GM23338 (cell line): ENCODE measurements around the gene PSMB7. TPM values are rescaled to one million over a fixed set of nuclear protein-coding genes. Genes with fewer than 3 reads are reported as not detected.

Experiments used
- ATAC-seq: fragments of 200-7000 bp; cut with Tn5 transposase; 3 replicates; pipeline ENCODE4 v1.9.1; 2020
- DNase-seq: peaks from one replicate; pipeline ENCODE4 v3.0.0-alpha.2; 2015; ENCODE audit warnings: low spot score
- H2AFZ ChIP-seq: fragments of 200-600 bp; sonication (generic); 2 replicates; pipeline ENCODE4 v1.8.0; 2016; ENCODE audit warnings: antibody characterized with exemption, mild to moderate bottlenecking, moderate library complexity
- H3F3A ChIP-seq: fragments of 200-600 bp; sonication (generic); replicated peaks from 2 replicates; pipeline ENCODE4 v1.8.0; 2017; ENCODE audit warnings: antibody characterized with exemption, mixed run types, low read depth
- H3K27ac ChIP-seq: fragments of 200-600 bp; sonication (generic); 2 replicates; pipeline ENCODE4 v1.6.1; 2016; ENCODE audit warnings: low read depth
- H3K27me3 ChIP-seq: fragments of 200-600 bp; sonication (generic); 2 replicates; pipeline ENCODE4 v1.8.0; 2016; ENCODE audit warnings: mild to moderate bottlenecking, mixed run types, moderate library complexity; ENCODE audit not compliant: insufficient read depth
- H3K36me3 ChIP-seq: fragments of 200-600 bp; sonication (generic); 2 replicates; pipeline ENCODE4 v1.8.0; 2016; ENCODE audit warnings: mild to moderate bottlenecking; ENCODE audit not compliant: insufficient read depth
- H3K4me1 ChIP-seq: fragments of 200-600 bp; sonication (generic); 2 replicates; pipeline ENCODE4 v1.8.0; 2016; ENCODE audit warnings: mild to moderate bottlenecking, moderate library complexity; ENCODE audit not compliant: insufficient read depth
- H3K4me2 ChIP-seq: fragments of 200-600 bp; sonication (generic); 2 replicates; pipeline ENCODE4 v1.7.1; 2017; ENCODE audit warnings: mixed run types
- H3K4me3 ChIP-seq: fragments of 200-600 bp; sonication (generic); 2 replicates; pipeline ENCODE4 v1.6.1; 2016; ENCODE audit warnings: mixed run types
- H3K79me2 ChIP-seq: fragments of 200-600 bp; sonication (generic); replicated peaks from 2 replicates; pipeline ENCODE4 v1.8.0; 2017; ENCODE audit warnings: mild to moderate bottlenecking; ENCODE audit not compliant: insufficient read depth
- H3K9me2 ChIP-seq: fragments of 200-600 bp; sonication (generic); 2 replicates; pipeline ENCODE4 v1.8.0; 2017; ENCODE audit not compliant: insufficient read depth
- H4K20me1 ChIP-seq: fragments of 200-600 bp; sonication (generic); replicated peaks from 2 replicates; pipeline ENCODE4 v1.8.0; 2017; ENCODE audit warnings: mild to moderate bottlenecking; ENCODE audit not compliant: insufficient read depth
- H3K27ac Mint-ChIP-seq: 2 replicates; pipeline ENCODE4 v1.8.0; 2020; ENCODE audit warnings: inconsistent platforms, mild to moderate bottlenecking, moderate library complexity, mixed read lengths
- H3K27me3 Mint-ChIP-seq: 3 replicates; pipeline ENCODE4 v1.8.0; 2022; ENCODE audit warnings: low read depth, mild to moderate bottlenecking, moderate library complexity, mixed read lengths, inconsistent platforms; ENCODE audit not compliant: insufficient read depth, poor library complexity
- H3K36me3 Mint-ChIP-seq: 3 replicates; pipeline ENCODE4 v1.8.0; 2021; ENCODE audit warnings: low read depth, mild to moderate bottlenecking, inconsistent platforms, moderate library complexity, mixed read lengths
- H3K4me1 Mint-ChIP-seq: 3 replicates; pipeline ENCODE4 v1.8.0; 2020; ENCODE audit warnings: mild to moderate bottlenecking, inconsistent platforms, mixed read lengths
- H3K4me3 Mint-ChIP-seq: 3 replicates; pipeline ENCODE4 v1.8.0; 2021; ENCODE audit warnings: moderate library complexity, mild to moderate bottlenecking, inconsistent platforms, mixed read lengths
- H3K9me3 Mint-ChIP-seq: 3 replicates; pipeline ENCODE4 v1.8.0; 2020; ENCODE audit warnings: moderate library complexity, mild to moderate bottlenecking, inconsistent platforms, mixed read lengths
- CTCF ChIP-seq, 2 experiments: fragments of 200-600 bp in 1 of 2; sonication (generic) in 1 of 2; conservative IDR thresholded peaks; 2 replicates each; pipeline versions ENCODE4 v1.5.1 to v1.6.1; 2016 to 2017; ENCODE audit warnings: antibody characterized with exemption in 2 of 2, low read depth in 2 of 2, mild to moderate bottlenecking in 2 of 2, moderate library complexity in 1 of 2
- JUNB ChIP-seq: IDR thresholded peaks from one replicate; pipeline ENCODE4 v1.6.1; 2016; ENCODE audit warnings: antibody characterized with exemption; ENCODE audit not compliant: unreplicated experiment
- NANOG ChIP-seq: IDR thresholded peaks from 2 replicates; pipeline ENCODE4 v1.6.1; 2016; ENCODE audit warnings: antibody characterized with exemption, borderline replicate concordance
- POLR2AphosphoS5 ChIP-seq: IDR thresholded peaks from 2 replicates; pipeline ENCODE4 v1.6.1; 2016; ENCODE audit warnings: antibody characterized with exemption, low read depth
- ZNF114 ChIP-seq: fragments of 250-450 bp; sonication (Bioruptor Pico); IDR thresholded peaks from 2 replicates; pipeline ENCODE4 v1.5.0; 2020; ENCODE audit warnings: mild to moderate bottlenecking, moderate library complexity
- polyA plus RNA-seq: library from polyadenylated mRNA; unstranded; fragments of >200 nt; fragmentation: Nextera tagmentation; extraction: Ambion mirVana; gene quantifications from 2 replicates; pipeline ENCODE4 v1.2.1, GENCODE V29; 2016
- total RNA-seq: library from RNA; depleted of rRNA; stranded (reverse); fragments of >200 nt; shearing (Covaris generic); gene quantifications from 2 replicates; pipeline ENCODE4 v1.2.3, GENCODE V29; 2014
- TF ChIP-seq, protein P1 (sequence below): fragments of 250-450 bp; sonication (Bioruptor Pico); IDR thresholded peaks from 2 replicates; pipeline ENCODE4 v1.5.0; 2020; ENCODE audit warnings: mild to moderate bottlenecking, moderate library complexity
- TF ChIP-seq, protein P2 (sequence below): IDR thresholded peaks from 2 replicates; pipeline ENCODE4 v1.6.1; 2016; ENCODE audit warnings: antibody characterized with exemption

PSMB7 gene
- total and polyA plus RNA-seq, 2 experiments from 2014 or later: 255 to 268 TPM

- TF ChIP-seq, protein P1, sequence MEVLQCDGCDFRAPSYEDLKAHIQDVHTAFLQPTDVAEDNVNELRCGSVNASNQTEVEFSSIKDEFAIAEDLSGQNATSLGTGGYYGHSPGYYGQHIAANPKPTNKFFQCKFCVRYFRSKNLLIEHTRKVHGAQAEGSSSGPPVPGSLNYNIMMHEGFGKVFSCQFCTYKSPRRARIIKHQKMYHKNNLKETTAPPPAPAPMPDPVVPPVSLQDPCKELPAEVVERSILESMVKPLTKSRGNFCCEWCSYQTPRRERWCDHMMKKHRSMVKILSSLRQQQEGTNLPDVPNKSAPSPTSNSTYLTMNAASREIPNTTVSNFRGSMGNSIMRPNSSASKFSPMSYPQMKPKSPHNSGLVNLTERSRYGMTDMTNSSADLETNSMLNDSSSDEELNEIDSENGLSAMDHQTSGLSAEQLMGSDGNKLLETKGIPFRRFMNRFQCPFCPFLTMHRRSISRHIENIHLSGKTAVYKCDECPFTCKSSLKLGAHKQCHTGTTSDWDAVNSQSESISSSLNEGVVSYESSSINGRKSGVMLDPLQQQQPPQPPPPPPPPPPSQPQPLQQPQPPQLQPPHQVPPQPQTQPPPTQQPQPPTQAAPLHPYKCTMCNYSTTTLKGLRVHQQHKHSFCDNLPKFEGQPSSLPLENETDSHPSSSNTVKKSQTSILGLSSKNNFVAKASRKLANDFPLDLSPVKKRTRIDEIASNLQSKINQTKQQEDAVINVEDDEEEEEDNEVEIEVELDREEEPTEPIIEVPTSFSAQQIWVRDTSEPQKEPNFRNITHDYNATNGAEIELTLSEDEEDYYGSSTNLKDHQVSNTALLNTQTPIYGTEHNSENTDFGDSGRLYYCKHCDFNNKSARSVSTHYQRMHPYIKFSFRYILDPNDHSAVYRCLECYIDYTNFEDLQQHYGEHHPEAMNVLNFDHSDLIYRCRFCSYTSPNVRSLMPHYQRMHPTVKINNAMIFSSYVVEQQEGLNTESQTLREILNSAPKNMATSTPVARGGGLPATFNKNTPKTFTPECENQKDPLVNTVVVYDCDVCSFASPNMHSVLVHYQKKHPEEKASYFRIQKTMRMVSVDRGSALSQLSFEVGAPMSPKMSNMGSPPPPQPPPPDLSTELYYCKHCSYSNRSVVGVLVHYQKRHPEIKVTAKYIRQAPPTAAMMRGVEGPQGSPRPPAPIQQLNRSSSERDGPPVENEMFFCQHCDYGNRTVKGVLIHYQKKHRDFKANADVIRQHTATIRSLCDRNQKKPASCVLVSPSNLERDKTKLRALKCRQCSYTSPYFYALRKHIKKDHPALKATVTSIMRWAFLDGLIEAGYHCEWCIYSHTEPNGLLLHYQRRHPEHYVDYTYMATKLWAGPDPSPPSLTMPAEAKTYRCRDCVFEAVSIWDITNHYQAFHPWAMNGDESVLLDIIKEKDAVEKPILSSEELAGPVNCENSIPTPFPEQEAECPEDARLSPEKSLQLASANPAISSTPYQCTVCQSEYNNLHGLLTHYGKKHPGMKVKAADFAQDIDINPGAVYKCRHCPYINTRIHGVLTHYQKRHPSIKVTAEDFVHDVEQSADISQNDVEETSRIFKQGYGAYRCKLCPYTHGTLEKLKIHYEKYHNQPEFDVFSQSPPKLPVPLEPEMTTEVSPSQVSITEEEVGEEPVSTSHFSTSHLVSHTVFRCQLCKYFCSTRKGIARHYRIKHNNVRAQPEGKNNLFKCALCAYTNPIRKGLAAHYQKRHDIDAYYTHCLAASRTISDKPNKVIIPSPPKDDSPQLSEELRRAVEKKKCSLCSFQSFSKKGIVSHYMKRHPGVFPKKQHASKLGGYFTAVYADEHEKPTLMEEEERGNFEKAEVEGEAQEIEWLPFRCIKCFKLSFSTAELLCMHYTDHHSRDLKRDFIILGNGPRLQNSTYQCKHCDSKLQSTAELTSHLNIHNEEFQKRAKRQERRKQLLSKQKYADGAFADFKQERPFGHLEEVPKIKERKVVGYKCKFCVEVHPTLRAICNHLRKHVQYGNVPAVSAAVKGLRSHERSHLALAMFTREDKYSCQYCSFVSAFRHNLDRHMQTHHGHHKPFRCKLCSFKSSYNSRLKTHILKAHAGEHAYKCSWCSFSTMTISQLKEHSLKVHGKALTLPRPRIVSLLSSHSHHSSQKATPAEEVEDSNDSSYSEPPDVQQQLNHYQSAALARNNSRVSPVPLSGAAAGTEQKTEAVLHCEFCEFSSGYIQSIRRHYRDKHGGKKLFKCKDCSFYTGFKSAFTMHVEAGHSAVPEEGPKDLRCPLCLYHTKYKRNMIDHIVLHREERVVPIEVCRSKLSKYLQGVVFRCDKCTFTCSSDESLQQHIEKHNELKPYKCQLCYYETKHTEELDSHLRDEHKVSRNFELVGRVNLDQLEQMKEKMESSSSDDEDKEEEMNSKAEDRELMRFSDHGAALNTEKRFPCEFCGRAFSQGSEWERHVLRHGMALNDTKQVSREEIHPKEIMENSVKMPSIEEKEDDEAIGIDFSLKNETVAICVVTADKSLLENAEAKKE: no peak
- TF ChIP-seq POLR2AphosphoS5 (no peak), ZNF114 (no peak)
- TF ChIP-seq, protein P2, sequence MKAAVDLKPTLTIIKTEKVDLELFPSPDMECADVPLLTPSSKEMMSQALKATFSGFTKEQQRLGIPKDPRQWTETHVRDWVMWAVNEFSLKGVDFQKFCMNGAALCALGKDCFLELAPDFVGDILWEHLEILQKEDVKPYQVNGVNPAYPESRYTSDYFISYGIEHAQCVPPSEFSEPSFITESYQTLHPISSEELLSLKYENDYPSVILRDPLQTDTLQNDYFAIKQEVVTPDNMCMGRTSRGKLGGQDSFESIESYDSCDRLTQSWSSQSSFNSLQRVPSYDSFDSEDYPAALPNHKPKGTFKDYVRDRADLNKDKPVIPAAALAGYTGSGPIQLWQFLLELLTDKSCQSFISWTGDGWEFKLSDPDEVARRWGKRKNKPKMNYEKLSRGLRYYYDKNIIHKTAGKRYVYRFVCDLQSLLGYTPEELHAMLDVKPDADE: no peak
Observed at GRCh38 chr9:124349267-124349666, 66.0 kb downstream of the PSMB7 start (continued).

DNA sequence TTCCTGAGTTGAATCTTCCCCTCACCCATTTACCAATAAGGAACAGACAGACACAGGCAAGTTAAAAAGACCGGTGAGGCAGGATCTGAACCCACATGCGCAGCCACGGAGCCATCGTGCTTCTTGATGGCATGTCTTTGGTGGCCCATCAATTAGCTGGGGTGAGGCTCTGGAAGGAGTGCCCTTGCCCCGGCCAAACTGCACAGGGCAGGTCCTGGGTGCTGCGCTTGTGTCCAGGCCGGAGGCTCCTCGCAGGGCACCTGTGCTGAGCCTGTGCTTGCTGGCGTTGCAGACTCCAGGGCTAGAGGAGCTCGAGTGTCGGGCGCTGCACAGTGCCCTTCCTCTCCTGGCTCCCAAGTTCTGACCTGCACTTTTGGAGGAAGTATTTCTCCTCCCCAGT is 66.4 kb downstream of the PSMB7 start:
- DNase-seq: no peak
- H3K9me3 Mint-ChIP-seq: no peaks in the 10 kb centered on the region
- Histone ChIP-seq H3K36me3 (peaks cover 10% of the 10 kb centered on the region; the same call in 1 of the 2 replicates), H3K4me2 (no peak overlapping the region), H3K27ac (no peak overlapping the region), H3K27me3 (no peaks in the 10 kb centered on the region), H3K79me2 (no peaks in the 10 kb centered on the region), H3K4me1 (peaks cover 9% of the 10 kb centered on the region; the same call in 1 of the 2 replicates), H4K20me1 (peaks cover 2% of the 10 kb centered on the region; the same call in 1 of the 2 replicates), H2AFZ (no peak overlapping the region), H3K4me3 (no peak overlapping the region), H3F3A (no peaks in the 10 kb centered on the region), H3K9me2 (no peaks in the 10 kb centered on the region)
- no peak for ATAC-seq
- peaks cover 33% of the 10 kb centered on the region for H3K36me3 Mint-ChIP-seq
- 0 out of 2 replicates have a peak overlapping the region, but pooled peaks have one; percentile 67 for H3K27ac Mint-ChIP-seq
- H3K4me1 Mint-ChIP-seq: peaks cover 10% of the 10 kb centered on the region
- no peak overlapping the region for H3K4me3 Mint-ChIP-seq
- peaks cover 18% of the 10 kb centered on the region for H3K27me3 Mint-ChIP-seq
- no peak for TF ChIP-seq JUNB
- no peak for TF ChIP-seq POLR2AphosphoS5
- TF ChIP-seq NANOG: no peak
- TF ChIP-seq CTCF (conservative IDR thresholded peaks at IDR 0.05; ENCODE audit: low read depth in 2 of 2): no peak
- TF ChIP-seq, protein P1: no peak
